H1 (cell line): ENCODE data around the gene MLLT6. TPM values are rescaled to one million over a fixed set of nuclear protein-coding genes. Genes with fewer than 3 reads are reported as not detected.

Source experiments
- CHD7 ChIP-seq: fragments of 300-600 bp; sonication (generic); IDR thresholded peaks from 2 replicates; pipeline ENCODE4 v1.7.1; 2012; ENCODE audit warnings: low read length, moderate library complexity, mild to moderate bottlenecking, inconsistent platforms; ENCODE audit not compliant: insufficient replicate concordance
- polyA plus RNA-seq, 7 experiments: library from polyadenylated mRNA; depleted of rRNA in 3 of 7; stranded (reverse) in 5 of 7; unstranded in 2 of 7; fragments of >200 nt in 5 of 7; fragments of 200-250 nt in 2 of 7; gene quantifications; 1 replicate in 5 of 7; 2 replicates in 1 of 7; 4 replicates in 1 of 7; pipeline versions ENCODE4 v1.2.1 to v1.2.3, GENCODE V29; 2011 to 2013; ENCODE audit warnings: missing spikeins in 2 of 7, mixed read lengths in 2 of 7
- total RNA-seq: library from RNA; stranded (reverse); fragmentation: NEBNext Ultra II Directional; extraction: Animal tissue kit (Norgen Biotek cat#: 25700); gene quantifications from 2 replicates; pipeline ENCODE4 v1.2.1, GENCODE V29; 2021

MLLT6 gene
- total and polyA plus RNA-seq, 2 of the 8 experiments (the other 6 are each of a cell fraction or from before 2014, with no cell fraction given): 6.5 to 8.0 TPM

GRCh38 chr17:38750044-38750311 is 44.9 kb downstream of the MLLT6 start (continued):
- TF ChIP-seq CHD7: no peak
